Suprapubic skin (tissue), 4 donors: ENCODE data around the gene MADCAM1.

Source experiments
- CTCF ChIP-seq, 2 donors: fragments of 200-600 bp in 1 of 2; fragments of 450-650 bp in 1 of 2; sonication (generic) in 1 of 2; IDR thresholded peaks; one replicate each; pipeline ENCODE4 v1.5.1; 2016 to 2019; ENCODE audit warnings: antibody characterized with exemption in 2 of 2, mild to moderate bottlenecking in 1 of 2, moderate library complexity in 1 of 2
- EP300 ChIP-seq: sonication (generic); formaldehyde crosslinking; IDR thresholded peaks from one replicate; pipeline ENCODE4 v1.6.1; 2017; ENCODE audit warnings: antibody characterized with exemption
- POLR2A ChIP-seq, 2 donors: fragments of 450-650 bp; IDR thresholded peaks; one replicate each; pipeline ENCODE4 v1.6.1; 2017; ENCODE audit warnings: antibody characterized with exemption in 2 of 2, mild to moderate bottlenecking in 2 of 2, moderate library complexity in 2 of 2
- POLR2AphosphoS5 ChIP-seq, 3 donors: sonication (generic); formaldehyde crosslinking; IDR thresholded peaks; one replicate each; pipeline ENCODE4 v1.6.1; 2017; ENCODE audit warnings: antibody characterized with exemption in 3 of 3

- TF ChIP-seq CTCF (IDR thresholded peaks at IDR 0.05) (no peak), EP300 (no peak), POLR2A (IDR thresholded peaks at IDR 0.05) (no peak), POLR2AphosphoS5 (IDR thresholded peaks at IDR 0.05) (no peak)
Measured at GRCh38 chr19:539429-540030, 43.2 kb downstream of the MADCAM1 start.
